Measurements from ENCODE around the gene CEP104.

DNA sequence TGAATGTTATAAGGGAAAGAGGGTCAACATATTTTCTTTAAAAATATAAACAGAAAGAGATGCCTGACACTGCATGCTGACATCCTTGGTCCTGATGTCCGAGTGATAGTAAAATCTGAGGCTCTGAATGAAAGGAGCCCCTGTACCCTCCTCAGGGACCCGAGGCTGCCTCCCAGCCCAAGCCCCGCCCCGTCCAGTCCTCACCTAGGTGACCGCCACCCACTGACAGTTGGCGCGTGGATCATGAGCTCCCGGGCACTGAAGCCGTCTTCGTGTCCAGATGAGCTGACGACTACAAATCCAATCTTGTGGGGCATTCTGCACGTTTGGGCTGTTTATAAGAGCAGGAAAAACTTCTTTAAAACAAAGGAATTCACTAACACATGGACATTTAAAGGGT is 4.9 kb downstream of the CEP104 start:
- TF ChIP-seq, protein P1, sequence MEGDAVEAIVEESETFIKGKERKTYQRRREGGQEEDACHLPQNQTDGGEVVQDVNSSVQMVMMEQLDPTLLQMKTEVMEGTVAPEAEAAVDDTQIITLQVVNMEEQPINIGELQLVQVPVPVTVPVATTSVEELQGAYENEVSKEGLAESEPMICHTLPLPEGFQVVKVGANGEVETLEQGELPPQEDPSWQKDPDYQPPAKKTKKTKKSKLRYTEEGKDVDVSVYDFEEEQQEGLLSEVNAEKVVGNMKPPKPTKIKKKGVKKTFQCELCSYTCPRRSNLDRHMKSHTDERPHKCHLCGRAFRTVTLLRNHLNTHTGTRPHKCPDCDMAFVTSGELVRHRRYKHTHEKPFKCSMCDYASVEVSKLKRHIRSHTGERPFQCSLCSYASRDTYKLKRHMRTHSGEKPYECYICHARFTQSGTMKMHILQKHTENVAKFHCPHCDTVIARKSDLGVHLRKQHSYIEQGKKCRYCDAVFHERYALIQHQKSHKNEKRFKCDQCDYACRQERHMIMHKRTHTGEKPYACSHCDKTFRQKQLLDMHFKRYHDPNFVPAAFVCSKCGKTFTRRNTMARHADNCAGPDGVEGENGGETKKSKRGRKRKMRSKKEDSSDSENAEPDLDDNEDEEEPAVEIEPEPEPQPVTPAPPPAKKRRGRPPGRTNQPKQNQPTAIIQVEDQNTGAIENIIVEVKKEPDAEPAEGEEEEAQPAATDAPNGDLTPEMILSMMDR (IDR thresholded peaks at IDR 0.05), result no peak
- TF ChIP-seq POLR2A (IDR thresholded peaks at IDR 0.05), result no peak

Data from stomach (tissue), 4 donors.